Right ventricle myocardium inferior (tissue), 1 donor: ENCODE measurements around the gene NTN1. TPM values are rescaled to one million over a fixed set of nuclear protein-coding genes. Genes with fewer than 3 reads are reported as not detected.
A peak's percentile ranks its signal among the peaks of the same experiment; 100 is the strongest.
"Not testable (repeated sequence)": the region's sequence is repeated elsewhere in the genome, so short reads cannot be mapped to it uniquely, and the experiment has no call there.

Experiments used
- ATAC-seq: fragments of 200-7000 bp; cut with Tn5 transposase; one replicate; pipeline ENCODE4 v1.9.1; 2020; ENCODE audit warnings: mild to moderate bottlenecking, moderate library complexity
- DNase-seq: peaks from one replicate; pipeline ENCODE4 v3.0.0; 2021; ENCODE audit errors: missing footprints
- intact Hi-C: fragments of 100-400 bp; cut with DNase I; formaldehyde crosslinking; loops from one replicate; pipeline ENCODE4 v1.11.0; 2022
- total RNA-seq: library from RNA; stranded (reverse); fragmentation: NEBNext Ultra II Directional; extraction: Animal tissue kit (Norgen Biotek cat#: 25700); gene quantifications from one replicate; pipeline ENCODE4 v1.2.1, GENCODE V29; 2021
- donor health status: DM: no; HTN: yes; CAD: no; lungs with severe emphysema.

The NTN1 gene
- total RNA-seq, 1 donor from 2014 or later: 24.5 TPM

- ATAC-seq: no peak
- DNase-seq: no peak
- intact Hi-C loops: no loop called here
Observed at GRCh38 chr17:9064311-9064834, 43.1 kb downstream of the NTN1 start.

- intact Hi-C loops: no loop called here
- DNase-seq: no peak
- peak; percentile 75 for ATAC-seq
Observed at GRCh38 chr17:9071016-9071415, 49.7 kb downstream of the NTN1 start.

GRCh38 chr17:9071811-9072498 lies 50.6 kb downstream of the NTN1 start:
- intact Hi-C loops: no loop called here
- DNase-seq (no peak), ATAC-seq (no peak)

GRCh38 chr17:9072696-9073339 lies 51.5 kb downstream of the NTN1 start:
- ATAC-seq: peak; percentile 47
- intact Hi-C loops: no loop called here
- DNase-seq: peak; percentile 78

GRCh38 chr17:9074131-9074530 lies 52.8 kb downstream of the NTN1 start:
- ATAC-seq (no peak), DNase-seq (no peak)
- intact Hi-C loops: no loop called here

GRCh38 chr17:9079461-9080103 lies 58.3 kb downstream of the NTN1 start:
- DNase-seq (no peak), ATAC-seq (no peak)
- intact Hi-C loops: no loop called here

GRCh38 chr17:9080296-9080914 lies 59.1 kb downstream of the NTN1 start:
- DNase-seq (no peak), ATAC-seq (no peak)
- intact Hi-C loops: no loop called here

GRCh38 chr17:9080983-9081382 lies 59.7 kb downstream of the NTN1 start:
- ATAC-seq: no peak
- intact Hi-C loops: no loop called here
- no peak for DNase-seq

GRCh38 chr17:9086577-9086976 lies 65.3 kb downstream of the NTN1 start:
- no peak for DNase-seq
- intact Hi-C loops: no loop called here

GRCh38 chr17:9087921-9088320 lies 66.6 kb downstream of the NTN1 start:
- ATAC-seq (no peak), DNase-seq (no peak)
- intact Hi-C loops: no loop called here

More at GRCh38 chr17:9086577-9086976, 65.3 kb downstream of the NTN1 start:
- no peak for ATAC-seq

- ATAC-seq (peak; percentile 44), DNase-seq (no peak)
- intact Hi-C loops: no loop called here
Observed at GRCh38 chr17:9090641-9091096, 69.4 kb downstream of the NTN1 start.

GRCh38 chr17:9094193-9094592 lies 72.9 kb downstream of the NTN1 start:
- DNase-seq (no peak), ATAC-seq (no peak)
- intact Hi-C loops: no loop called here

- ATAC-seq (no peak), DNase-seq (no peak)
- intact Hi-C loops: no loop called here
Observed at GRCh38 chr17:9095390-9095789, 74.1 kb downstream of the NTN1 start.

GRCh38 chr17:9098242-9098825 lies 77.0 kb downstream of the NTN1 start:
- ATAC-seq: no peak
- intact Hi-C loops: no loop called here

GRCh38 chr17:9101356-9101755 lies 80.0 kb downstream of the NTN1 start:
- intact Hi-C loops: loop anchor here (5.0 to 10.0 kb wide), 2 partner anchors 79 to 193 kb away; partner anchors contain the start of gene NTN1
- no peak for DNase-seq
- ATAC-seq: no peak

More at GRCh38 chr17:9098242-9098825, 77.0 kb downstream of the NTN1 start:
- DNase-seq: no peak

- not testable (repeated sequence) for DNase-seq, ATAC-seq
- intact Hi-C loops: loop anchor here (5.0 to 10.0 kb wide), 2 partner anchors 81 to 192 kb away; partner anchors contain the start of gene NTN1
Observed at GRCh38 chr17:9103193-9103592, 81.9 kb downstream of the NTN1 start.

- ATAC-seq: peak; percentile 93
- intact Hi-C loops: loop anchor here (1.0 to 10.0 kb wide), 3 partner anchors 34 to 190 kb away; partner anchors contain the start of gene NTN1
- peak; percentile 88 for DNase-seq
Observed at GRCh38 chr17:9104370-9105041, 83.2 kb downstream of the NTN1 start.
